HG02759 (cell line): ENCODE measurements around the gene NWD2.
"Not testable (repeated sequence)": the region's sequence is repeated elsewhere in the genome, so short reads cannot be mapped to it uniquely, and the experiment has no call there.

Source experiments
- ATAC-seq: cut with Tn5 transposase; IDR thresholded peaks from one replicate; pipeline ENCODE4 v1.9.1; 2021; ENCODE audit warnings: mild to moderate bottlenecking, moderate library complexity; ENCODE audit not compliant: unreplicated experiment

Gene NWD2

GRCh38 chr4:37392521-37393255, 148.1 kb downstream of the NWD2 start:
- ATAC-seq, result no peak

DNA sequence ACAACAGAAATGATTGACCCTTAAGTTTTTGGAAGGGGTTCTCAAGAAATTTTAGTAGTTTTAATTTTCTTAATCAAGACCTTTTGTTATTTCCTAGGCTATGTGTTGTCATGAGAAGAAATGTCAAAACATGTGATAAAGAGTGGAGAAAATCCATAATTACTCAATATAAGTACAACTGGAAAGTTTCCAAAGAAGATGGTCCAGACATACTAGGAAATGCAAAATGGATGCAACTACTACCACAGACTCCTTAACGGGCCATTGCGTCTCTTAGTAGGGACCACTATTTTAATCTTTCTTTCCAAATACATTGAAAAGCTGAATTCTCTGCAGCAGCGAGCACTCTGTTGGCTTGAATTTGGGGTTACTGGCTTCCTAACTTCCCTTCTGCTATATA, 148.8 kb downstream of the NWD2 start:
- ATAC-seq, result no peak

- peak; percentile 57 for ATAC-seq
These were observed 149.3 kb downstream of the NWD2 start for GRCh38 chr4:37393889-37394288.

- ATAC-seq, result no peak
These were observed 153.0 kb downstream of the NWD2 start for GRCh38 chr4:37397505-37397904.

GRCh38 chr4:37400241-37400881, 155.8 kb downstream of the NWD2 start:
- peak; percentile 89 for ATAC-seq

DNA sequence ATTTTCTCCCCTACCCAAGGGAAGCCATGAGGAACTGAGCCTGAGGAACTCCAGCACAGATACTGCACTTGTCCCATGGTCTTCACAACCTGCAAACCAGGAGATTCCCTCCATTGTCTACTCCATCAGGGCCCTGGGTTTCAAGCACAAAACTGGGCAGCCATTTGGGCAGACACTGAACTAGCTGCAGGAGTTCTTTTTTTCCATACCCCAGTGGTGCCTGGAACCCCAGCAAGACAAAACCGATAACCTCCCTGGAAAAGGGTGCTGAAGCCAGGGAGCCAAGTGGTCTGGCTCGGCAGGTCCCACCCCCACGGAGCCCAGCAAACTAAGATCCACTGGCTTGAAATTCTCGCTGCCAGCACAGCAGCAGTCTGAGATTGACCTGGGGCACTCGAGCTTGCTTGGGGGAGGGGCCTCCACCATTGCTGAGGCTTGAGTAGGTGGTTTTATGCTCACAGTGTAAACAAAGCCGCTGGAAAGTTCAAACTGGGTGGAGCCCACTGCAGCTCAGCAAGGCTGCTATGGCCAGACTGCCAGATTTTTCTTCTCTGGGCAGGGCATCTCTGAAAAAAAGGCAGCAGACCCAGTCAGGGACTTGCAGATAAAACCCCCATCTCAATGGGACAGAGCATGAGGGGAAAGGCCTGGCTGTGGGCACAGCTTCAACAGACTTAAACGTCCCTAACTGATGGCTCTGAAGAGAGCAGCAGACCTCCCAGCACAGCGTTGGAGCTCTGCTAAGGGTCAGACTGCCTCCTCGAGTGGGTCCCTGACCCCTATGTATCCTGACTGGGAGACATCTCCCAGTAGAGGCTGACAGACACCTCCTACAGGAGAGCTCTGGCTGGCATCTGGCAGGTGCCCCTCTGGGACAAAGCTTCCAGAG, 163.6 kb downstream of the NWD2 start:
- not testable (repeated sequence) for ATAC-seq

- not testable (repeated sequence) for ATAC-seq
These were observed 169.1 kb downstream of the NWD2 start for GRCh38 chr4:37413612-37414011.

GRCh38 chr4:37415845-37416369, 171.4 kb downstream of the NWD2 start:
- no peak for ATAC-seq

DNA sequence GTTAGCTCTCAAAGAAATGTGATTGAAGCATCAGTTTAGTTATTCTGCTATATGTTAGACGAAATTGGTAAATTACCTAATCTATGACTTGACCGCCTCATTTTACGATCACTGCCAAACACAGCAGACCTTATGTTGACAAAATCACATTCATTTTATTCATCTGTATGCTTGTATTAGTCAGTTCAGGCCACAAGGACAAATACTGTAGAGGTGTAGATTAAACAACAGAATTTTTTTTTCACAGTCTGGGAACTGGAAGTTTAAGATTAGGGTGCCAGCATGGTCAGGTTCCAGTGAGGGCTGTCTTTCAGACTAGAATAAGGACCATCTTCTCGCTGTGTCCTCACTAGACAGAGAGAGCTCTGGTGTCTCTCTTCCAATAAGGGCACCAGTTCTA, 177.1 kb downstream of the NWD2 start:
- no peak for ATAC-seq

- no peak for ATAC-seq
These were observed 177.6 kb downstream of the NWD2 start for GRCh38 chr4:37422102-37422501.

DNA sequence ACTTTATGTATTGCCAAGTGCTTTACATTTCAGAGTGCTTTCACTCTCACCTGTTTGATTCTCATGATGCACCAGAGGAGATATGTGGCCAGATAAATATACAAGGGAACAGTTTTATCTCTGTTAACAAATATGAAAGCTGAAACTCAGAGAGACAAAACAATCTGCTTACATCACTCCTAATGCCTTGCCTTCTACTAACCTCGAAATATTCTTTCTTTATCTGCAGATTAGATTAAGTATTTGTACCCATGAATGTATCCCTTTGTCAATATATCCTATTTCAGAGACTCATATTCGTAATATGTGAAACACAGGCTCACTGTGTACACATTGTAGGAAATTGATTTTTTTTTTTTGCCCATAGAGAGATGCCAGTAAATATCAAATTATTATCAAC, 178.1 kb downstream of the NWD2 start:
- ATAC-seq, result no peak

GRCh38 chr4:37423310-37423709, 178.8 kb downstream of the NWD2 start:
- ATAC-seq, result no peak

- ATAC-seq, result no peak
These were observed 180.2 kb downstream of the NWD2 start for GRCh38 chr4:37424753-37425152.

- no peak for ATAC-seq
These were observed 181.3 kb downstream of the NWD2 start for GRCh38 chr4:37425857-37426256.

- no peak for ATAC-seq
These were observed 182.7 kb downstream of the NWD2 start for GRCh38 chr4:37427193-37427592.

- ATAC-seq, result no peak
These were observed 185.4 kb downstream of the NWD2 start for GRCh38 chr4:37429906-37430305.

DNA sequence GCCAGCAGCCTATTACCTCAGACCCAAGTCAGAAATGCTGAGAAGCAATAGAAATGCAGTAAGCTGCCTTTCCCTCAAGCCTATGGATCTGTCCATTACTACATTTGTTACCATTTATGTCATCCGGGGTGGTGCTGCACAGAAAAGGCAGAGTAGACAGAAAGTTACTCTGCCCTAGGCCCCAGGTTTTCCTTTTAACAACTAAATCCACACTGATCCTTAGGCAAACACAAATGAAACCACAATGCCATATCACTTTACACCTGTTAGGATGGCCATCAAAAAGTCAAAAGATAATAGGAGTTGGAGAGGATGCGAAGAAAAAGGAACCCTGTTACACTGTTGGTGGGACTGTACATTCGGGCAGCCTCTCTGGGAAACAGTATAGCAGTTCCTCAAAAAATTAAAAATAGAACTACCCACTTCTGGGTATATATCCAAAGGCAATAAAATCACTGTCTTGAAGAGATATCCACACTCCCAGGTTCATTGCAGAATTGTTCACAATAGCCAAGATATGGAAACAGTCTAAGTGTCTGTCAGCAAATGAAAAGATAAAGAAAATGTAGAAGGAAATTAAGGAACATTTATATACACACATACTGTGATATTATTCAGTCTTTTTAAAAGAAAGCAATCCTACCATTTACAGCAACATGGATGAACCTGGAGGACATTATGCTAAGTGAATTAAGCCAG, 186.3 kb downstream of the NWD2 start:
- no peak for ATAC-seq

GRCh38 chr4:37431417-37431743, 186.8 kb downstream of the NWD2 start:
- peak; percentile 76 for ATAC-seq

DNA sequence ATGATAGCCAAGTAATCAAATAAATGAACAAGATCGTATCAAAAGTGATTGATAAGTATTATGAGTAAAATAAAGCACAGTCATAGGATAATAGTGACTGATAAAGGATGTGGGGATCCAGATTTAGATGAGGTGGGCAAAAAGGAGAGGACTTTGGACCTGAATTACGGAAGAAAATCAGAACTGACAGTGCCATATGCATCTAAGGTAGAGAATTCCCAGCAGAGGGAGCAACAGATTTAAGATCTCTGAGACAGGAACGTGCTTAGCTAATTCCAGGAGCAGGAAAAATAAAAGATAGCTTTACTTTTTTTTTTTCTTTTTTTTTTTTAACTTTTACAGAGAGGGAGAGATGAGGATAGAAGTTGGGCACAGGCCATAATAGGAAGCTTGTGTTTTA, 189.9 kb downstream of the NWD2 start:
- no peak for ATAC-seq

DNA sequence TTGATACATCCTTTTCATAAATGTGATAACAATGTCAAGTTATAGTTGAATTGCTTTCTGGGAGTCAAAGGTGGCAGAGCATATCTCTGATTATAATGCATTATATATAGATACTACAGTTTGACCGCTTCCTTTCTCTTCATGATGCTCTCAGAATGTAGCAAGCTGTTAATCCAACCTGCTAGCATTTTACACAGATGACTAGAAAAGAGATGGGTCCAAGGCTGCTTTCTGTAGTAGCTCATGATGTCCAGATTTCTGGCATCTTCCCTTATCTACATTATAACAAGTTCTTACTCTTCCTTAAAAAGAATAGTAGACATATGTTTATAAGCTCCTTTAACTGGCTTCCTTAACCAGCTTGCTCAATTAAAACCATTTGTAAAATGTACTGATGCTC, 192.0 kb downstream of the NWD2 start:
- no peak for ATAC-seq

- no peak for ATAC-seq
These were observed 192.6 kb downstream of the NWD2 start for GRCh38 chr4:37437163-37437562.
